Measurements from ENCODE around the gene ZNF107.
"Not testable (repeated sequence)": the region's sequence is repeated elsewhere in the genome, so short reads cannot be mapped to it uniquely, and the experiment has no call there.

The ZNF107 gene

GRCh38 chr7:64738403-64738802 is 72.5 kb downstream of the ZNF107 start:
- DNase-seq: not testable (repeated sequence)

DNA sequence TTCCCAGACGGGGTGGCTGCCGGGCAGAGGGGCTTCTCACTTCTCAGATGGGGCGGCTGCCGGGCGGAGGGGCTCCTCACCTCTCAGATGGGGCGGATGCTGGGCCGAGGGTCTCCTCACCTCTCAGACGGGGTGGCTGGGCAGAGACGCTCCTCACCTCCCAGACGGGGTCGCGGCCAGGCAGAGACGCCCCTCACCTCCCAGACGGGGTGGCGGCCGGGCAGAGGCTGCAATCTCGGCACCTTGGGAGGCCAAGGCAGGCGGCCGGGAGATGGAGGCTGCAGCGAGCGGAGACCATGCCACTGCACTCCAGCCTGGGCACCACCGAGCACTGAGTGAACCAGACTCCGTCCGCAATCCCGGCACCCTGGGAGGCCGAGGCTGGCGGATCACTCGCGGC is 73.0 kb downstream of the ZNF107 start:
- DNase-seq: not testable (repeated sequence)

DNA sequence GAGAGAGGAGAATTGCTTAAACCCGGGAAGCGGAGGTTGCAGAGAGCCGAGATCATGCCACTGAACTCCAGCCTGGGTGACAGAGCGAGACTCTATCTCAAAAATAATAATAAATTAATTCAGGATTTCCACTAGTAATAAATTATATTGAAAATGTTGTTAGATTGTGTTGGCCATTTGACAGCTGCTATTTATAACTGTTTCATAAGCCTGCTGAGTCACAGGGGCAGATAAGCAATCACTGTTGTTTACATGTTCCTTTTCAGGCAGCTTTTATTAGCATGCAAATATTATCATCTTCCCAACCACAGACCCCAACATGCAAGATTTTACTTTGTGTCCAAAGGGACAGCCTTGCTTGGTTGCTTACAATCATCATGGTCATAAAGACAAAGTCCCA is 78.7 kb downstream of the ZNF107 start:
- DNase-seq: no peak

GRCh38 chr7:64747802-64748201 is 81.9 kb downstream of the ZNF107 start:
- no peak for DNase-seq

- no peak for DNase-seq
Measured at GRCh38 chr7:64753032-64753431, 87.1 kb downstream of the ZNF107 start.

GRCh38 chr7:64755865-64756264 is 89.9 kb downstream of the ZNF107 start:
- DNase-seq: no peak

- no peak for DNase-seq
Measured at GRCh38 chr7:64758151-64758550, 92.2 kb downstream of the ZNF107 start.

Data from NCI-H2227 treated with DMSO at 0.1 percent for 48 hours (cell line).